HepG2 (cell line): ENCODE data around the gene SLC24A5. TPM values are rescaled to one million over a fixed set of nuclear protein-coding genes. Genes with fewer than 3 reads are reported as not detected.

ENCODE experiments used
- ATAC-seq: fragments of 200-7000 bp; cut with Tn5 transposase; 3 replicates; pipeline ENCODE4 v1.9.1; 2020; ENCODE audit warnings: mild to moderate bottlenecking, moderate library complexity
- BruUV-seq: library from RNA; stranded (reverse); fragments of 400-500 nt; replicated peaks from 2 replicates; lab custom pipeline; 2021; lab: Mats Ljungman, UMichigan
- CTCF ChIA-PET: fragments of 300-600 bp; formaldehyde crosslinking; extraction: SDS; loops from one replicate; lab custom pipeline; 2021; ENCODE audit warnings: low total read pairs, inconsistent platforms, low intra/inter-chr PET ratio; lab: Yijun Ruan, JAX
- POLR2A ChIA-PET: fragments of 350-600 bp; sonication (Branson Sonifier 250); formaldehyde crosslinking; loops from one replicate; lab custom pipeline; 2020; ENCODE audit warnings: antibody characterized with exemption, inconsistent platforms; lab: Yijun Ruan, JAX
- DNase-seq: peaks from one replicate; pipeline ENCODE4 v3.0.0-alpha.2; 2015; ENCODE audit warnings: low spot score
- FAIRE-seq: peaks from 3 replicates; lab custom pipeline; 2011; peaks lifted over from hg19 to GRCh38; lab: Jason Lieb, UNC
- H2AFZ ChIP-seq: one replicate; pipeline ENCODE4 v1.6.1; 2011; ENCODE audit warnings: low read length, inconsistent platforms
- H3K27ac ChIP-seq: fragments of 300-600 bp; 3 replicates; pipeline ENCODE4 v1.8.0; 2011; ENCODE audit warnings: mixed run types, mild to moderate bottlenecking, mixed read lengths, low read length, inconsistent platforms; ENCODE audit not compliant: insufficient read depth; ENCODE audit errors: extremely low read length
- H3K27me3 ChIP-seq, 2 experiments: fragments of 200-600 bp in 1 of 2; 2 replicates in 1 of 2; 3 replicates in 1 of 2; pipeline versions ENCODE4 v1.6.0 to v1.8.0; 2011; ENCODE audit warnings: low read length in 2 of 2, mild to moderate bottlenecking in 2 of 2, moderate library complexity in 2 of 2, inconsistent platforms in 1 of 2; ENCODE audit not compliant: insufficient read depth in 2 of 2, control insufficient read depth in 1 of 2
- H3K36me3 ChIP-seq, 2 experiments: fragments of 200-600 bp in 1 of 2; replicated peaks in 1 of 2; 2 replicates in 1 of 2; 3 replicates in 1 of 2; pipeline versions ENCODE4 v1.5.1 to v1.8.0; 2011; ENCODE audit warnings: low read length in 2 of 2, inconsistent platforms in 1 of 2; ENCODE audit not compliant: insufficient read depth in 2 of 2, control insufficient read depth in 1 of 2
- H3K4me1 ChIP-seq: 2 replicates; pipeline ENCODE4 v1.5.1; 2012; ENCODE audit warnings: low read length, inconsistent platforms; ENCODE audit not compliant: insufficient read depth
- H3K4me2 ChIP-seq: 2 replicates; pipeline ENCODE4 v1.6.0; 2011; ENCODE audit warnings: low read depth, low read length, inconsistent platforms
- H3K4me3 ChIP-seq, 3 experiments: fragments of 200-600 bp in 1 of 3; sonication (generic), shearing (Covaris generic) in 1 of 3; replicated peaks in 1 of 3; 2 replicates each; pipeline ENCODE4 v1.5.1; 2011 to 2016; ENCODE audit warnings: low read length in 3 of 3, inconsistent platforms in 2 of 3, low read depth in 2 of 3, mild to moderate bottlenecking in 2 of 3, control low read depth in 1 of 3, mixed read lengths in 1 of 3; ENCODE audit not compliant: insufficient read depth in 1 of 3
- H3K79me2 ChIP-seq: one replicate; pipeline ENCODE4 v1.6.1; 2011; ENCODE audit warnings: low read length, inconsistent platforms; ENCODE audit not compliant: insufficient read depth
- H3K9ac ChIP-seq: 2 replicates; pipeline ENCODE4 v1.6.0; 2011; ENCODE audit warnings: mild to moderate bottlenecking, low read depth, low read length, inconsistent platforms; ENCODE audit not compliant: insufficient read depth
- H3K9me3 ChIP-seq: 2 replicates; pipeline ENCODE4 v1.5.1; 2012; ENCODE audit warnings: mild to moderate bottlenecking, low read length
- H4K20me1 ChIP-seq: 2 replicates; pipeline ENCODE4 v1.6.0; 2011; ENCODE audit warnings: inconsistent platforms, mild to moderate bottlenecking, low read length, moderate library complexity; ENCODE audit not compliant: insufficient read depth
- GTF3A ChIP-seq: sonication (generic); formaldehyde crosslinking; conservative IDR thresholded peaks from 2 replicates; pipeline ENCODE4 v1.4.0; 2020; ENCODE audit warnings: mild to moderate bottlenecking, missing genetic modification reagents
- MAZ ChIP-seq, 2 experiments: sonication (generic) in 1 of 2; formaldehyde crosslinking in 1 of 2; IDR thresholded peaks; 2 replicates each; pipeline versions ENCODE4 v1.5.0 to v1.6.1; 2012 to 2020; ENCODE audit warnings: low read depth in 2 of 2, mild to moderate bottlenecking in 2 of 2, borderline replicate concordance in 1 of 2, improper control_type of control experiment in 1 of 2, low read length in 1 of 2, missing genetic modification reagents in 1 of 2, moderate library complexity in 1 of 2
- RCOR2 ChIP-seq: IDR thresholded peaks from 2 replicates; pipeline ENCODE4 v1.6.1; 2016; ENCODE audit warnings: missing biosample characterization, missing genetic modification reagents
- RFXAP ChIP-seq: sonication (generic); formaldehyde crosslinking; IDR thresholded peaks from 2 replicates; pipeline ENCODE4 v1.4.0; 2020; ENCODE audit warnings: missing genetic modification reagents, borderline replicate concordance
- TBL1XR1 ChIP-seq: fragments of 150-350 bp; IDR thresholded peaks from 2 replicates; pipeline ENCODE4 v1.6.1; 2014; ENCODE audit warnings: borderline replicate concordance, low read length; ENCODE audit not compliant: partially characterized antibody
- ZBTB8A ChIP-seq: sonication (generic); formaldehyde crosslinking; IDR thresholded peaks from 2 replicates; pipeline ENCODE4 v1.4.0; 2020; ENCODE audit warnings: mild to moderate bottlenecking, low read depth, missing genetic modification reagents, borderline replicate concordance
- ZKSCAN5 ChIP-seq: sonication (generic); formaldehyde crosslinking; IDR thresholded peaks from 2 replicates; pipeline ENCODE4 v1.5.1; 2020; ENCODE audit warnings: mild to moderate bottlenecking, missing genetic modification reagents
- ZNF326 ChIP-seq: sonication (generic); formaldehyde crosslinking; IDR thresholded peaks from 2 replicates; pipeline ENCODE4 v1.4.0; 2020; ENCODE audit warnings: missing genetic modification reagents, borderline replicate concordance
- WGBS: methylation state at CpG from one replicate; pipeline ENCODE4 v1.1.6; 2017; ENCODE audit warnings: low lambda C conversion rate; 5-methylcytosine and 5-hydroxymethylcytosine counted together
- in situ Hi-C: cut with HindIII; loops from 2 replicates; pipeline ENCODE4 v1.10.0; 2017; ENCODE audit warnings: low pct_unique_long_range_greater_than_20kb; ENCODE audit not compliant: extremely low pct_ligation_motif_present
- intact Hi-C: fragments of 100-400 bp; cut with micrococcal nuclease; formaldehyde crosslinking; loops from one replicate; pipeline ENCODE4 v1.10.0; 2022; ENCODE audit not compliant: unreplicated experiment
- polyA plus RNA-seq, 8 experiments: library from polyadenylated mRNA; depleted of rRNA in 3 of 8; stranded (reverse) in 7 of 8; unstranded in 1 of 8; fragments of >200 nt; fragmentation: Illumina TruSeq in 4 of 8; extraction: Trizol in 4 of 8; gene quantifications; 2 replicates each; pipeline versions ENCODE4 v1.2.1 to v1.2.3, GENCODE V29; 2011 to 2016; ENCODE audit warnings: low read depth in 4 of 8, missing spikeins in 1 of 8, mixed read lengths in 1 of 8; ENCODE audit not compliant: insufficient read depth in 1 of 8
- total RNA-seq, 5 experiments: library from RNA; depleted of rRNA; stranded (reverse); fragments of >200 nt; fragmentation: Illumina TruSeq; extraction: Trizol; gene quantifications; 2 replicates each; pipeline ENCODE4 v1.2.3, GENCODE V29; 2016; ENCODE audit warnings: low read depth in 1 of 5
- TF ChIP-seq, protein P1 (sequence below): sonication (generic); formaldehyde crosslinking; IDR thresholded peaks from 2 replicates; pipeline ENCODE4 v1.8.0; 2023; ENCODE audit warnings: mild to moderate bottlenecking, missing genetic modification reagents
- TF ChIP-seq, protein P2 (sequence below): sonication (generic); formaldehyde crosslinking; IDR thresholded peaks from 2 replicates; pipeline ENCODE4 v1.4.0; 2020; ENCODE audit warnings: missing genetic modification reagents

The SLC24A5 gene
- total and polyA plus RNA-seq, 2 of the 13 experiments (the other 11 are each of a cell fraction or from before 2014, with no cell fraction given), result not detected

DNA sequence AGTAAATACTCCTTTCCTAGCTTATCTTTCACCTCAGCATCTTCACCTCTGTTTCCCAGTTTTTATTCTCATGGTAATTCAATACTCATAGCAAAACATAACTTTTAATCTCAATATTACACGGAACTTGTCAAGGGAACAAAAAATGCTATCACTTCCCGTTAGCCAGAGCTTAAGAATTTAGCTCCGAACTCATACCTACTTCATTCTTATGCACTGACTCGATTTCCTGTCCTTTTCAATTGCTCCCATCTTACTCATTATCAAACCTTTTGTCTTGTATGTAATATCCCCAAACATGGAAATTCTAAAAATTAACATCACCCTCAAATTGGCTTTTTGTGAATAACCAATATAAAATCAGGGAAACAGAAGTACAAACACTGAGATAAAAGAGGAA, 29.1 kb downstream of the SLC24A5 start:
- Histone ChIP-seq H4K20me1 (no peaks in the 10 kb centered on the region), H3K27ac (no peak overlapping the region), H3K4me2 (no peak overlapping the region), H3K27me3 (no peaks in the 10 kb centered on the region), H3K4me3 (no peak overlapping the region), H2AFZ (no peak overlapping the region), H3K36me3 (no peaks in the 10 kb centered on the region), H3K9me3 (no peaks in the 10 kb centered on the region), H3K9ac (no peak overlapping the region), H3K79me2 (no peaks in the 10 kb centered on the region), H3K4me1 (0 out of 2 replicates have a peak, but pooled peaks cover 6% of the 10 kb centered on the region)
- TF ChIP-seq ZBTB8A (CRISPR knock-in tag) (no peak), MAZ (IDR thresholded peaks at IDR 0.05; ENCODE audit: borderline replicate concordance, low read depth, low read length) (no peak), MAZ (CRISPR knock-in tag; IDR thresholded peaks at IDR 0.05; ENCODE audit: low read depth) (no peak), RFXAP (CRISPR knock-in tag) (no peak), GTF3A (CRISPR knock-in tag) (no peak), ZKSCAN5 (no peak), ZNF326 (CRISPR knock-in tag) (no peak), RCOR2 (no peak), TBL1XR1 (no peak)
- TF ChIP-seq, protein P1, sequence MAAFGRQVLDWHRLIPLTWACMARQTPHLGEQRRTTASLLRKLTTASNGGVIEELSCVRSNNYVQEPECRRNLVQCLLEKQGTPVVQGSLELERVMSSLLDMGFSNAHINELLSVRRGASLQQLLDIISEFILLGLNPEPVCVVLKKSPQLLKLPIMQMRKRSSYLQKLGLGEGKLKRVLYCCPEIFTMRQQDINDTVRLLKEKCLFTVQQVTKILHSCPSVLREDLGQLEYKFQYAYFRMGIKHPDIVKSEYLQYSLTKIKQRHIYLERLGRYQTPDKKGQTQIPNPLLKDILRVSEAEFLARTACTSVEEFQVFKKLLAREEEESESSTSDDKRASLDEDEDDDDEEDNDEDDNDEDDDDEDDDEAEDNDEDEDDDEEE (CRISPR knock-in tag), result no peak
- TF ChIP-seq, protein P2, sequence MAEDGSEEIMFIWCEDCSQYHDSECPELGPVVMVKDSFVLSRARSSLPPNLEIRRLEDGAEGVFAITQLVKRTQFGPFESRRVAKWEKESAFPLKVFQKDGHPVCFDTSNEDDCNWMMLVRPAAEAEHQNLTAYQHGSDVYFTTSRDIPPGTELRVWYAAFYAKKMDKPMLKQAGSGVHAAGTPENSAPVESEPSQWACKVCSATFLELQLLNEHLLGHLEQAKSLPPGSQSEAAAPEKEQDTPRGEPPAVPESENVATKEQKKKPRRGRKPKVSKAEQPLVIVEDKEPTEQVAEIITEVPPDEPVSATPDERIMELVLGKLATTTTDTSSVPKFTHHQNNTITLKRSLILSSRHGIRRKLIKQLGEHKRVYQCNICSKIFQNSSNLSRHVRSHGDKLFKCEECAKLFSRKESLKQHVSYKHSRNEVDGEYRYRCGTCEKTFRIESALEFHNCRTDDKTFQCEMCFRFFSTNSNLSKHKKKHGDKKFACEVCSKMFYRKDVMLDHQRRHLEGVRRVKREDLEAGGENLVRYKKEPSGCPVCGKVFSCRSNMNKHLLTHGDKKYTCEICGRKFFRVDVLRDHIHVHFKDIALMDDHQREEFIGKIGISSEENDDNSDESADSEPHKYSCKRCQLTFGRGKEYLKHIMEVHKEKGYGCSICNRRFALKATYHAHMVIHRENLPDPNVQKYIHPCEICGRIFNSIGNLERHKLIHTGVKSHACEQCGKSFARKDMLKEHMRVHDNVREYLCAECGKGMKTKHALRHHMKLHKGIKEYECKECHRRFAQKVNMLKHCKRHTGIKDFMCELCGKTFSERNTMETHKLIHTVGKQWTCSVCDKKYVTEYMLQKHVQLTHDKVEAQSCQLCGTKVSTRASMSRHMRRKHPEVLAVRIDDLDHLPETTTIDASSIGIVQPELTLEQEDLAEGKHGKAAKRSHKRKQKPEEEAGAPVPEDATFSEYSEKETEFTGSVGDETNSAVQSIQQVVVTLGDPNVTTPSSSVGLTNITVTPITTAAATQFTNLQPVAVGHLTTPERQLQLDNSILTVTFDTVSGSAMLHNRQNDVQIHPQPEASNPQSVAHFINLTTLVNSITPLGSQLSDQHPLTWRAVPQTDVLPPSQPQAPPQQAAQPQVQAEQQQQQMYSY, result no peak
- ChIA-PET POLR2A (no interaction called here), CTCF (no interaction called here)
- intact Hi-C loops (no loop called here), in situ Hi-C loops (no loop called here)
- FAIRE-seq (no peak), DNase-seq (no peak), ATAC-seq (no peak)
- WGBS, result 48% methylated on average over 4 of the region's 4 CpGs
- no TSS peak for BruUV-seq
